22Rv1 (cell line): ENCODE results near the gene TMEM54.

Source experiments
- ZFX ChIP-seq: fragments of 450-650 bp; IDR thresholded peaks from 2 replicates; pipeline ENCODE4 v1.6.1; 2017; ENCODE audit warnings: antibody characterized with exemption, borderline replicate concordance
- TF ChIP-seq, protein P1 (sequence below): fragments of 450-650 bp; IDR thresholded peaks from 2 replicates; pipeline ENCODE4 v1.5.1; 2017; ENCODE audit warnings: mild to moderate bottlenecking

GRCh38 chr1:32859915-32860314 is 41.3 kb downstream of the TMEM54 start:
- TF ChIP-seq, protein P1, sequence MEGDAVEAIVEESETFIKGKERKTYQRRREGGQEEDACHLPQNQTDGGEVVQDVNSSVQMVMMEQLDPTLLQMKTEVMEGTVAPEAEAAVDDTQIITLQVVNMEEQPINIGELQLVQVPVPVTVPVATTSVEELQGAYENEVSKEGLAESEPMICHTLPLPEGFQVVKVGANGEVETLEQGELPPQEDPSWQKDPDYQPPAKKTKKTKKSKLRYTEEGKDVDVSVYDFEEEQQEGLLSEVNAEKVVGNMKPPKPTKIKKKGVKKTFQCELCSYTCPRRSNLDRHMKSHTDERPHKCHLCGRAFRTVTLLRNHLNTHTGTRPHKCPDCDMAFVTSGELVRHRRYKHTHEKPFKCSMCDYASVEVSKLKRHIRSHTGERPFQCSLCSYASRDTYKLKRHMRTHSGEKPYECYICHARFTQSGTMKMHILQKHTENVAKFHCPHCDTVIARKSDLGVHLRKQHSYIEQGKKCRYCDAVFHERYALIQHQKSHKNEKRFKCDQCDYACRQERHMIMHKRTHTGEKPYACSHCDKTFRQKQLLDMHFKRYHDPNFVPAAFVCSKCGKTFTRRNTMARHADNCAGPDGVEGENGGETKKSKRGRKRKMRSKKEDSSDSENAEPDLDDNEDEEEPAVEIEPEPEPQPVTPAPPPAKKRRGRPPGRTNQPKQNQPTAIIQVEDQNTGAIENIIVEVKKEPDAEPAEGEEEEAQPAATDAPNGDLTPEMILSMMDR: no peak
- no peak for TF ChIP-seq ZFX
